Measurements from ENCODE around the gene GOLGA8A. TPM values are rescaled to one million over a fixed set of nuclear protein-coding genes. Genes with fewer than 3 reads are reported as not detected.

Gene GOLGA8A
- total RNA-seq, 2 experiments from 2014 or later: 276 to 295 TPM

DNA sequence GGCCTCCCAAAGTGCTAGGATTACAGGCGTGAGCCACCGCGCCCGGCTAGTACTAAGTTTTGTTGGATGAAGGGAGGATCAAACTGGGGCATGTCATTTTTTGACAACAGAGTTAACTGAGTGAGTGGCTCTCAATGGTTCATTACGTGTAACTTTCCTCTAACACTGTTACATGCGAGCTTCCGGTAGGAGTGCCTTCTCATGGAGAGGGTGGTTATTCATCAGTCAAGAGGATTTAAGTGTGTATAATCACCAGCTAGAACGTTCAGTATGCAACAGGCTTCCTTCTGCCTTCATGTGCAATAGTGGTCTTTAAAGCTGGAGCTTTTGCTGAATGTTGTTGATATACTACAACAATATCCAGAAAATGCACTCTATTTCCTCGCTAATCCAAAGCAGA, 19.1 kb upstream of the GOLGA8A start:
- Histone ChIP-seq H3K9me3 (ENCODE audit: control insufficient read depth in 1 of 2, insufficient read depth in 1 of 2, low read length in 2 of 2) (no peaks in the 10 kb centered on the region), H3K27ac (ENCODE audit: low read depth in 1 of 2, low read length in 2 of 2) (no peak overlapping the region), H3K4me1 (ENCODE audit: insufficient read depth, low read length) (no peaks in the 10 kb centered on the region), H3K27me3 (ENCODE audit: control insufficient read depth in 1 of 2, insufficient read depth in 2 of 2, low read length in 2 of 2) (peaks cover 0 to 3% of the 10 kb centered on the region in 2 experiments), H3K36me3 (ENCODE audit: insufficient read depth, low read length) (no peaks in the 10 kb centered on the region), H3K4me3 (ENCODE audit: low read length) (no peak overlapping the region)
- POLR2A ChIA-PET: no interaction called here
- intact Hi-C loops (cut with DNase I, micrococcal nuclease): loop anchor here in 1 of 2 experiments (10.0 kb wide), 1 partner anchor 58 kb away; no protein-coding TSS in a partner anchor
- TF ChIP-seq, protein P1, sequence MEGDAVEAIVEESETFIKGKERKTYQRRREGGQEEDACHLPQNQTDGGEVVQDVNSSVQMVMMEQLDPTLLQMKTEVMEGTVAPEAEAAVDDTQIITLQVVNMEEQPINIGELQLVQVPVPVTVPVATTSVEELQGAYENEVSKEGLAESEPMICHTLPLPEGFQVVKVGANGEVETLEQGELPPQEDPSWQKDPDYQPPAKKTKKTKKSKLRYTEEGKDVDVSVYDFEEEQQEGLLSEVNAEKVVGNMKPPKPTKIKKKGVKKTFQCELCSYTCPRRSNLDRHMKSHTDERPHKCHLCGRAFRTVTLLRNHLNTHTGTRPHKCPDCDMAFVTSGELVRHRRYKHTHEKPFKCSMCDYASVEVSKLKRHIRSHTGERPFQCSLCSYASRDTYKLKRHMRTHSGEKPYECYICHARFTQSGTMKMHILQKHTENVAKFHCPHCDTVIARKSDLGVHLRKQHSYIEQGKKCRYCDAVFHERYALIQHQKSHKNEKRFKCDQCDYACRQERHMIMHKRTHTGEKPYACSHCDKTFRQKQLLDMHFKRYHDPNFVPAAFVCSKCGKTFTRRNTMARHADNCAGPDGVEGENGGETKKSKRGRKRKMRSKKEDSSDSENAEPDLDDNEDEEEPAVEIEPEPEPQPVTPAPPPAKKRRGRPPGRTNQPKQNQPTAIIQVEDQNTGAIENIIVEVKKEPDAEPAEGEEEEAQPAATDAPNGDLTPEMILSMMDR (IDR thresholded peaks at IDR 0.05): no peak
- ATAC-seq (ENCODE audit: poor library complexity) (no peak), DNase-seq (no peak)
- CTCF ChIA-PET: no interaction called here
- peaks cover 59% of the 10 kb centered on the region for H3K27me3 Mint-ChIP-seq
- no peaks in the 10 kb centered on the region for H3K4me1 Mint-ChIP-seq (ENCODE audit: low read depth)
- H3K9me3 Mint-ChIP-seq: no peaks in the 10 kb centered on the region
- no peaks in the 10 kb centered on the region for H3K36me3 Mint-ChIP-seq (ENCODE audit: low read depth)
- H3K4me3 Mint-ChIP-seq: no peak overlapping the region
- no peak overlapping the region for H3K27ac Mint-ChIP-seq

DNA sequence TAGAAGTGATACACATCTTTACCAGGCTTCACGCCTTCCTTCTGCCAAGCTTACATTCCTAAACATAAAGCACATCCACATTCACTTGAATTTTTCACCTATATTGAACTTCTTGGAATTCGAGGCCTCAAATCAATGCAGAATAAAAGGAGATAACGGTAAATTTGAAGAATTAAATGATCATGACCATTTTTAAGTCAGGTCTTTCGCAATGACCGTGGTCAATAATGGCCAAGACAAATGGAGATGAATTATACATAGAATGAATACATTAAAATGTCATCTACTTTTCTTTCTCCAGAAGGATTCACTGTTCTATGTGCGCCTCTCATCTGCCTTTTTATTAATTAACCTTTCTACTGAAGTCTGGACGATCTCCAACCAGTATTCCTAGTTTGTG, 5.3 kb upstream of the GOLGA8A start:
- Mint-ChIP-seq H3K4me3 (no peak overlapping the region), H3K4me1 (ENCODE audit: low read depth) (peaks cover 2% of the 10 kb centered on the region), H3K27ac (no peak overlapping the region), H3K27me3 (peaks cover 45% of the 10 kb centered on the region), H3K36me3 (ENCODE audit: low read depth) (peaks cover 1% of the 10 kb centered on the region), H3K9me3 (no peaks in the 10 kb centered on the region)
- H3K27me3 ChIP-seq (ENCODE audit: control insufficient read depth in 1 of 2, insufficient read depth in 2 of 2, low read length in 2 of 2): no peaks in the 10 kb centered on the region
- no peaks in the 10 kb centered on the region for H3K9me3 ChIP-seq (ENCODE audit: control insufficient read depth in 1 of 2, insufficient read depth in 1 of 2, low read length in 2 of 2)
- DNase-seq (no peak), ATAC-seq (ENCODE audit: poor library complexity) (no peak)
- TF ChIP-seq, protein P1 (IDR thresholded peaks at IDR 0.05): no peak
- H3K4me1 ChIP-seq (ENCODE audit: insufficient read depth, low read length): no peaks in the 10 kb centered on the region
- H3K4me3 ChIP-seq (ENCODE audit: low read length): no peak overlapping the region
- CTCF ChIA-PET: no interaction called here
- H3K36me3 ChIP-seq (ENCODE audit: insufficient read depth, low read length): no peaks in the 10 kb centered on the region
- H3K27ac ChIP-seq (ENCODE audit: low read depth in 1 of 2, low read length in 2 of 2): no peak overlapping the region
- POLR2A ChIA-PET: no interaction called here
- intact Hi-C loops (cut with DNase I, micrococcal nuclease): no loop called here

DNA sequence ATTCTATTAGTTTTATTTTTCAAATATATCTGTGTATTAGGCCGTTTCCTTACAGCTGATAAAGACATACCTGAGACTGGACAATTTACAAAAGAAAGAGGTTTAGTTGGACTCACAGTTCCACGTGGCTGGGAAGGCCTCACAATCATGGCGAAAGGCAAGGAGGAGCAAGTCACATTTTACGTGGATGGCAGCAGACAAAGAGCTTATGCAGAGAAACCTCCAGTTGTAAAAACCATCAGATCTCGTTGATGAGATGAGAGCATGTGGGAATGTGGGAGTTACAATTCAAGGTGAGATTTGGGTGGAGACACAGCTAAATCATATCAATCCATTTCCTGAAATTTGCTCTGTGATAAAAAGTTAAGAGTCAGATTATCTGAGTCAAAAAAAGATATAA, 2.3 kb upstream of the GOLGA8A start:
- peaks cover under 1% of the 10 kb centered on the region for H3K36me3 ChIP-seq (ENCODE audit: insufficient read depth, low read length)
- peaks cover 15% of the 10 kb centered on the region for H3K4me1 ChIP-seq (ENCODE audit: insufficient read depth, low read length)
- Mint-ChIP-seq H3K36me3 (ENCODE audit: low read depth) (peaks cover 24% of the 10 kb centered on the region), H3K4me3 (no peak overlapping the region), H3K9me3 (no peaks in the 10 kb centered on the region), H3K4me1 (ENCODE audit: low read depth) (peaks cover 23% of the 10 kb centered on the region), H3K27ac (no peak overlapping the region), H3K27me3 (peaks cover 27% of the 10 kb centered on the region)
- ChIA-PET CTCF (no interaction called here), POLR2A (no interaction called here)
- no peak overlapping the region for H3K4me3 ChIP-seq (ENCODE audit: low read length)
- TF ChIP-seq, protein P1 (IDR thresholded peaks at IDR 0.05): no peak
- no peaks in the 10 kb centered on the region for H3K9me3 ChIP-seq (ENCODE audit: control insufficient read depth in 1 of 2, insufficient read depth in 1 of 2, low read length in 2 of 2)
- no peaks in the 10 kb centered on the region for H3K27me3 ChIP-seq (ENCODE audit: control insufficient read depth in 1 of 2, insufficient read depth in 2 of 2, low read length in 2 of 2)
- ATAC-seq (ENCODE audit: poor library complexity) (no peak), DNase-seq (no peak)
- intact Hi-C loops (cut with DNase I, micrococcal nuclease): loop anchor here in 1 of 2 experiments (2.0 to 10.0 kb wide), 2 partner anchors 71 to 215 kb away; partner anchors contain the start of gene EMC4
- H3K27ac ChIP-seq (ENCODE audit: low read depth in 1 of 2, low read length in 2 of 2): no peak overlapping the region

Measured in CD4-positive, alpha-beta T cell (primary cell).